ENCODE results near the gene KLK10.

The KLK10 gene

GRCh38 chr19:50967929-50968715 lies 51.4 kb downstream of the KLK10 start:
- no peak for DNase-seq

- DNase-seq, result no peak
These were observed 55.2 kb downstream of the KLK10 start for GRCh38 chr19:50964266-50964665.

GRCh38 chr19:50963381-50963780 lies 56.1 kb downstream of the KLK10 start:
- DNase-seq, result no peak
